Kidney (tissue), 14 donors: ENCODE results near the gene PIGU. TPM values are rescaled to one million over a fixed set of nuclear protein-coding genes. Genes with fewer than 3 reads are reported as not detected.

ENCODE experiments used
- DNase-seq, 5 donors: peaks; one replicate each; pipeline ENCODE4 v3.0.0-alpha.2; 2013 to 2020
- FAIRE-seq: peaks from 2 replicates; lab custom pipeline; 2012; peaks lifted over from hg19 to GRCh38; lab: Jason Lieb, UNC
- H3K27ac ChIP-seq, 2 donors: one replicate each; pipeline ENCODE4 v1.7.0; 2013; ENCODE audit warnings: low read depth in 2 of 2, low read length in 2 of 2, inconsistent platforms in 1 of 2
- H3K27me3 ChIP-seq: one replicate; pipeline ENCODE4 v1.7.1; 2013; ENCODE audit warnings: low read length, inconsistent platforms; ENCODE audit not compliant: control insufficient read depth, insufficient read depth
- H3K36me3 ChIP-seq, 3 donors: one replicate each; pipeline versions ENCODE4 v1.7.0 to v1.7.1; 2013; ENCODE audit warnings: low read length in 3 of 3, control low read depth in 1 of 3, inconsistent platforms in 1 of 3; ENCODE audit not compliant: insufficient read depth in 3 of 3, control insufficient read depth in 2 of 3
- H3K4me1 ChIP-seq, 3 donors: one replicate each; pipeline versions ENCODE4 v1.7.0 to v1.7.1; 2013; ENCODE audit warnings: low read length in 3 of 3, inconsistent platforms in 1 of 3, low read depth in 1 of 3; ENCODE audit not compliant: control insufficient read depth in 2 of 3, insufficient read depth in 2 of 3
- H3K4me3 ChIP-seq, 3 donors: one replicate each; pipeline versions ENCODE4 v1.7.0 to v1.8.1; 2013; ENCODE audit warnings: low read length in 3 of 3, control low read depth in 1 of 3, inconsistent platforms in 1 of 3
- H3K9ac ChIP-seq, 3 donors: one replicate each; pipeline versions ENCODE4 v1.7.0 to v1.7.1; 2013; ENCODE audit warnings: low read length in 3 of 3, control low read depth in 1 of 3, inconsistent platforms in 1 of 3
- H3K9me3 ChIP-seq, 3 donors: one replicate each; pipeline versions ENCODE4 v1.7.0 to v1.7.1; 2013; ENCODE audit warnings: low read length in 3 of 3, control low read depth in 1 of 3, inconsistent platforms in 1 of 3; ENCODE audit not compliant: control insufficient read depth in 2 of 3, insufficient read depth in 1 of 3
- CTCF ChIP-seq: IDR thresholded peaks from 3 replicates; pipeline ENCODE4 v1.5.1; 2012; ENCODE audit warnings: mild to moderate bottlenecking, moderate library complexity, borderline replicate concordance; ENCODE audit not compliant: insufficient read depth; ENCODE audit errors: extremely low read depth
- intact Hi-C: fragments of 100-400 bp; cut with DNase I; formaldehyde crosslinking; loops from one replicate; pipeline ENCODE4 v1.11.1; 2022
- polyA plus RNA-seq: library from polyadenylated mRNA; stranded (reverse); fragments of 350-450 nt; fragmentation: Illumina TruSeq; extraction: RNeasy Lipid Tissue Mini Kit (QIAGEN cat#74804); gene quantifications from one replicate; pipeline ENCODE4 v1.2.3, GENCODE V29; 2014; ENCODE audit warnings: low read depth, low replicate concordance; ENCODE audit not compliant: insufficient read depth
- total RNA-seq: library from RNA; stranded (reverse); fragmentation: NEBNext Ultra II Directional; extraction: Animal tissue kit (Norgen Biotek cat#: 25700); gene quantifications from one replicate; pipeline ENCODE4 v1.2.1, GENCODE V29; 2021
- donor health status: control.
- donor health status: control.
- donor health status: control.
- donor health status: control.
- donor health status: control.
- donor health status: DM: yes; HTN: yes; CAD: no.
- donor health status: Normal renal cell carcinoma (clear cell type).

The PIGU gene
- total and polyA plus RNA-seq, 2 donors from 2014 or later: 15.9 to 42.0 TPM

- no peak for TF ChIP-seq CTCF
- peak in 1 of 5 donors; percentile 49 for DNase-seq
- FAIRE-seq: no peak
- Histone ChIP-seq H3K27me3 (no peaks in the 10 kb centered on the region), H3K9me3 (no peaks in the 10 kb centered on the region), H3K4me1 (no peaks in the 10 kb centered on the region), H3K27ac (no peak overlapping the region), H3K9ac (no peak overlapping the region), H3K36me3 (peaks cover 0 to 3% (median 2%) of the 10 kb centered on the region in 3 donors), H3K4me3 (no peak overlapping the region)
- intact Hi-C loops: no loop called here
Measured at GRCh38 chr20:34564833-34565232, 112.1 kb downstream of the PIGU start.

GRCh38 chr20:34562641-34563040 is 114.3 kb downstream of the PIGU start:
- TF ChIP-seq CTCF: peak; percentile 26
- Histone ChIP-seq H3K27me3 (no peaks in the 10 kb centered on the region), H3K9ac (peak overlapping the region in 1 of 3 donors; percentile 28), H3K9me3 (no peaks in the 10 kb centered on the region), H3K27ac (no peak overlapping the region), H3K4me1 (peaks cover 0 to 5% (median 0%) of the 10 kb centered on the region in 3 donors), H3K4me3 (no peak overlapping the region), H3K36me3 (peaks cover 0 to 2% (median 0%) of the 10 kb centered on the region in 3 donors)
- intact Hi-C loops: no loop called here
- no peak for DNase-seq
- FAIRE-seq: no peak

DNA sequence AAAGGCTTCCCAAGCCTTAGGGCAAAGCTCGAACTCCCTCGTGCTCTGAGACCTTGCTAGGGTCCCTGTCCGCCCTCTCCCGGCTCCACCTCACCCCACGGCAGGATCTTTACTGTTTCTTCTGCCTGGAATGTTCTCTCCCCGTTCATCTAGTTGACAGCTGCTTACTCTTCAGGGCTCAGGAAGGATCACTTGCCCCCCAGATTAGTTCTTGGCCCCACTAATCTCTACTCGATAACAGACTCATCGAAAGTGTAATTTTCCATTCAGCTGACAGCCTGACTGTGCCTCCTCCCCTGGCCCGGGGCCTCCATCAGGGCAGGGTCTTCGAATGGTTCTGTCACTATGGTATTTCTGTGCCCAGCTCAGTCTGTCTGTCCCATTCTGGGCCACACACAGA is 115.2 kb downstream of the PIGU start:
- H3K4me3 ChIP-seq: no peak overlapping the region
- no peak overlapping the region for H3K27ac ChIP-seq
- FAIRE-seq (no peak), DNase-seq (no peak)
- no peak overlapping the region for H3K9ac ChIP-seq
- peaks cover 0 to 5% (median 0%) of the 10 kb centered on the region in 3 donors for H3K4me1 ChIP-seq
- H3K27me3 ChIP-seq: no peaks in the 10 kb centered on the region
- H3K9me3 ChIP-seq: no peaks in the 10 kb centered on the region
- intact Hi-C loops: no loop called here
- TF ChIP-seq CTCF: no peak
- H3K36me3 ChIP-seq: peaks cover 0 to 2% (median 0%) of the 10 kb centered on the region in 3 donors

DNA sequence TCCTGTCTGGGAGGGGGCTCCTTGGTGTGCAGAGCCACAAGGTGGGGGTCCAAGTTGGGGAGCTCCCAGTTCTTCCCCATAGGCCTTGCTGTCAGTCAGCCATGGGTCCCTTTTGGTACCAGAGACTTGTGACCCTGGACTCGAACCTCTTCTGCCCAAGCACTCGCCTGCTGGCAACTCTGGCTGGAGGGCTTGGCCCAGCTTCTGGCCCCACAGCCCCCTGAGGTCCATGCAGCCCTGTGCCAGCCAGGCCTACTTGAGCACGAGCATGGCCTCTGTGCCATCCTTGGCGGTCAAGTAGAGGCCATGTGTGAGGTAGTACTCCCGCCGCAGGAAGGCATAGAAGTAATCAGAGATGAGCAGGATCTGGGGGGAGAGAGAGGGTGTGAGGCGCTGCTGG is 116.3 kb downstream of the PIGU start:
- Histone ChIP-seq H3K9me3 (no peaks in the 10 kb centered on the region), H3K27me3 (no peaks in the 10 kb centered on the region), H3K4me1 (peaks cover 0 to 5% (median 0%) of the 10 kb centered on the region in 3 donors), H3K9ac (no peak overlapping the region), H3K4me3 (no peak overlapping the region), H3K36me3 (no peaks in the 10 kb centered on the region), H3K27ac (no peak overlapping the region)
- intact Hi-C loops: no loop called here
- FAIRE-seq: no peak
- DNase-seq: peak in 1 of 5 donors; percentile 71
- no peak for TF ChIP-seq CTCF
